HK-2 (cell line): Measurements from ENCODE around the gene MPL.

ENCODE experiments used
- DNase-seq: peaks from one replicate; pipeline ENCODE4 v3.0.0-alpha.2; 2018; ENCODE audit not compliant: unreplicated experiment

Gene MPL

DNA sequence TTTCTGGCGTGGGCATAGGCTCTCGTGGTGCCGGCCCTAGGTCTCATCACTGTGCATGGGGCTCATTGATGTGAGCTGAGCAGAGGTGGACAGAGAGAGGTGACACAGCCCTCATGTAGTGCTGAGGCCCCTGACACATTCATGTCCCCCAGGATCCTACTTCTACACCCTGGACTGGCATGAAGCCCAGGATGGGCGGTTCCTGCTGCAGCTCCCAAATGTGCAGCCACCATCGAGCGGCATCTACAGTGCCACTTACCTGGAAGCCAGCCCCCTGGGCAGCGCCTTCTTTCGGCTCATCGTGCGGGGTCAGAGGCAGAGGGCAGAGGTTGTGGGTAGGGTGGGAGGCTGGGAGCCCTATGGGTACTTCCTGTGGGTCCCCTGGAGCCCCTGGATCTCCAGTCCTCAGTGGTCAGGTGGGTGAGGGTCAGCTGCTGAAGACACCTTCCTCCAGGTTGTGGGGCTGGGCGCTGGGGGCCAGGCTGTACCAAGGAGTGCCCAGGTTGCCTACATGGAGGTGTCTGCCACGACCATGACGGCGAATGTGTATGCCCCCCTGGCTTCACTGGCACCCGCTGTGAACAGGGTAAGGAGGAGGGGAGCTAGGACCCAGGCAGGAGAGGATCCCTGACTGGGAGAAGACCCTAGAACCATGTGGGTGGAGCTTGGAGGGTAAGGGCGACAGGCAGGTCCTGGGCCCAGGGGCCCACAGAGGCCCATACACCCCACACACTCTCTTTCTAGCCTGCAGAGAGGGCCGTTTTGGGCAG lies 30.7 kb upstream of the MPL start:
- no peak for DNase-seq

DNA sequence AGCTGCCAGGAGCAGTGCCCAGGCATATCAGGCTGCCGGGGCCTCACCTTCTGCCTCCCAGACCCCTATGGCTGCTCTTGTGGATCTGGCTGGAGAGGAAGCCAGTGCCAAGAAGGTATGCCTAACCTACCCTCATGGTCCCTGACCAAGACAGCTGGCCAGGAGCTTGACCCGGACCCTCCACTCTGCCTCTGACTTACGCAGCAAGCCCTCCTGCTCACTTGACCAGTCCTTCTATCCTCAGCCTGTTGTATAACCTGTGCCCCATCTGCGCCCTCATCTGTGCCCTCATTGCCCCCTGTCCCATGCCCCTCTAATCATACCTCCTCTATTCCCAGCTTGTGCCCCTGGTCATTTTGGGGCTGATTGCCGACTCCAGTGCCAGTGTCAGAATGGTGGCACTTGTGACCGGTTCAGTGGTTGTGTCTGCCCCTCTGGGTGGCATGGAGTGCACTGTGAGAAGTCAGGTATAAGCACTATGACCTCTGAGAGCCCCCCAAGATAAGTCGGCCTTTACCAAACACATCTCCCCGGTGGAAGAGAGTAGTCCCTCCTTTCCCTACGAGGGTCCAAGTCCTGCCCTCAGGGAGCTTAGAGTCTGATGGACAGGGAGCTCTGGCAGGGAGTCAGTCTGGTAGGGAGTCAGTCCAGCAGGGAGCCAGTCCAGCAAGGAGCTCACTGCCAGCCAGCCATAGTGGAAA lies 30.0 kb upstream of the MPL start:
- DNase-seq: no peak

DNA sequence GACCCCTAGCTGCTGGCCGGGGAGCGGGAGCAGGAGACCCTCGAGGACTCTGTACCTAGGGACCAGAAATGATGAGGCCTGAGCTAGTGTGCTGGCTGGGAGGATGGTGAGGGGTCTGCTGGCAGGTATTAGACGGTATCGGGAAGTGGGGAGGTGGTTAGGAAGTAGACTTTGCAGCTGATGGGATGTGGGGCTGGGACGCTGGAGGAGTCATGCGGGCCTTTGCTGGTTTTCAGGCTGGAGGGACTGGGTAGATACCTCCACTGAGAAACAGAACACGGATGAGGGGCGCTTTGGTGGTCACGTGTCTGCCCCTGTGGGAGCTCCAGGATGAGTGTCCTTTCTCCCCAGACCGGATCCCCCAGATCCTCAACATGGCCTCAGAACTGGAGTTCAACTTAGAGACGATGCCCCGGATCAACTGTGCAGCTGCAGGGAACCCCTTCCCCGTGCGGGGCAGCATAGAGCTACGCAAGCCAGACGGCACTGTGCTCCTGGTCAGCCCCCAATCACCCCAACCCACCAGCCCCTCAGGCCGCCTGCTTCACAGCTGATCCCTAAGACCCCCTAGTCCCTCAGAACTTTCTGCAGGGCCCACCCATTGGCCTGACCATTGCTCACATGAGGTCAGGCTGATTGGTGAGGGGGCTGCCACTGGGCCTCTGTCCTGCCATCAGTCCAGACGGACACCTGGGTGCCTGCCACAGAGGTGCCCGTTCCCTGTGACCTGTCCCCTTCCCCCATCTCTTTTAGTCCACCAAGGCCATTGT lies 28.8 kb upstream of the MPL start:
- DNase-seq: no peak

DNA sequence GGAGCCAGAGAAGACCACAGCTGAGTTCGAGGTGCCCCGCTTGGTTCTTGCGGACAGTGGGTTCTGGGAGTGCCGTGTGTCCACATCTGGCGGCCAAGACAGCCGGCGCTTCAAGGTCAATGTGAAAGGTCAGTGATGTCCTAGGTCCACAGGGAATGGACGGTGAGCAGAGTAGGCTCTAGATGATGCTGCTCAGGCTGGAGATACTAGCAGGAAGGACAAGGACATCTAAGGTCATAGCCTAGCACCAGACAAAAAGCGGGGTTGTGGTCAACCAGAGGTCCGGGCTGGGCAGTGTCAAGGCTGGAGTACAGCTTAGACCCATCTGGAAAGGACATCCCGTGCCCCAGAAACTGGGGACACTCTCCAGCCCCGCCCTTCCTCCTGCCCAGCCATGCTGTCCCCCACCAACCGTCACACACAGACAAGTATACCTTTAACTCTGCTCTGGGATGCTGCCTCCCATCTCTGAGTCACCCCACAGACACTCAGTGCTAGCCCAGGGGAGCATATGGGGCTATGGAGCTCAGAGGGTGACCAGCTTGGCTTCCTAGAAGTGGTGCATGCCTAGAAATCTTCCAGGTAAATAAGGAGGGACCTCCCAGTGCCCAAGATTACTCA lies 28.1 kb upstream of the MPL start:
- no peak for DNase-seq

DNA sequence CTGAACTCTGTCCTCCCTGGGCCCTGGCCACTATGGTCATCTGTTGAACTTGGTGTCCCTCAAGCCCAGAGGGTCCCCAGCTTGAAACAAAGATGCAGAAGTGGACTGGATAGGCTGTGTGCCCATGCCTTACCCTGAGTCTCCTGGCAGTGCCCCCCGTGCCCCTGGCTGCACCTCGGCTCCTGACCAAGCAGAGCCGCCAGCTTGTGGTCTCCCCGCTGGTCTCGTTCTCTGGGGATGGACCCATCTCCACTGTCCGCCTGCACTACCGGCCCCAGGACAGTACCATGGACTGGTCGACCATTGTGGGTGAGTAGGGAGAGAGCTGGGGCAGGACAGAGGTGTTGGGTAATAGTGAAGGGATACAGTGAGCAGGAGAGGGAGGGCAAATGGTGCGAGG lies 26.1 kb upstream of the MPL start:
- DNase-seq: no peak

DNA sequence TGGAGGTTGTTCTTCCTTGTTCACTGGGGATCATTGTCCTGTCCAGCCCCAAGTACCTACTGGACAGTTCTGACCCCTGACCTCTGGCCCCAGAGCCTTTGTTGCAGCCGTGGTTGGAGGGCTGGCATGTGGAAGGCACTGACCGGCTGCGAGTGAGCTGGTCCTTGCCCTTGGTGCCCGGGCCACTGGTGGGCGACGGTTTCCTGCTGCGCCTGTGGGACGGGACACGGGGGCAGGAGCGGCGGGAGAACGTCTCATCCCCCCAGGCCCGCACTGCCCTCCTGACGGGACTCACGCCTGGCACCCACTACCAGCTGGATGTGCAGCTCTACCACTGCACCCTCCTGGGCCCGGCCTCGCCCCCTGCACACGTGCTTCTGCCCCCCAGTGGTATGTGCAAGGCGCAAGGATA lies 25.4 kb upstream of the MPL start:
- no peak for DNase-seq

DNA sequence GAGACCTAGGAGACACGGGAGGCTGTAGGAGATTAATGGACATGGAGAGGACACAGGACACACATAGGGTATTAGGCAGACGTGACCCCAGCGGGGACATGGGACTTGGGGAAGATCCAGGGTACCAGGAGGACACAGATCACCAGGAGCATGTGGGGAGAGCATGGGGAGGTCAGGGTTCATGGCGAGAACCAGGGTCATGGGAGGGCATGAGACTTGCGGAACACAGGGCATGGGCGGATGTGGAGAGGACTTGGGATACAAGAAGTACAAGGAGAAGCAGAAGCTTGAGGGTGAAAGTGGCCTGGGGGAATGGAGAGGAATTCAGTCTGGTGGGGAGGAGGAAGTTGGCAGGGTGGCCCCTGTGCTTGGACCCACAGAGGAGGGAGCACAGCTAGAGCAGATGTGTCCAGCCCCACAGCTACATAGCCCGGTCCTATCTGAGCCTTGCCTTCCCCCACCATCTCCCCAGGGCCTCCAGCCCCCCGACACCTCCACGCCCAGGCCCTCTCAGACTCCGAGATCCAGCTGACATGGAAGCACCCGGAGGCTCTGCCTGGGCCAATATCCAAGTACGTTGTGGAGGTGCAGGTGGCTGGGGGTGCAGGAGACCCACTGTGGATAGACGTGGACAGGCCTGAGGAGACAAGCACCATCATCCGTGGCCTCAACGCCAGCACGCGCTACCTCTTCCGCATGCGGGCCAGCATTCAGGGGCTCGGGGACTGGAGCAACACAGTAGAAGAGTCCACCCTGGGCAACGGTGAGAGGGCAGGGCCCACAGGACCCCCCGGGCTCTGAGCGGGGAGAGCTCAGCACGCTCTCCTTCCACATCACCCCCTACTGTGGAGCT lies 24.7 kb upstream of the MPL start:
- DNase-seq: no peak

DNA sequence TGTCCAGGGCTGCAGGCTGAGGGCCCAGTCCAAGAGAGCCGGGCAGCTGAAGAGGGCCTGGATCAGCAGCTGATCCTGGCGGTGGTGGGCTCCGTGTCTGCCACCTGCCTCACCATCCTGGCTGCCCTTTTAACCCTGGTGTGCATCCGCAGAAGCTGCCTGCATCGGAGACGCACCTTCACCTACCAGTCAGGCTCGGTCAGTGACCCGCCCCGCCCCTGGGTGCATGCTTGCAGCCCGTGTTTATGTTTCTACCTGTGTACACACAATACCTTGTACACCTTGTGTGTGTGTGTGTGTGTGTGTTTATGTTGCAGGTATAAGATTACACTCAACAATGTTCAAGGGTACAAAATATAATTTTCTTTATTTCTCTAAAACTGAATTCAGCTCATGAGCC lies 23.8 kb upstream of the MPL start:
- DNase-seq: no peak

DNA sequence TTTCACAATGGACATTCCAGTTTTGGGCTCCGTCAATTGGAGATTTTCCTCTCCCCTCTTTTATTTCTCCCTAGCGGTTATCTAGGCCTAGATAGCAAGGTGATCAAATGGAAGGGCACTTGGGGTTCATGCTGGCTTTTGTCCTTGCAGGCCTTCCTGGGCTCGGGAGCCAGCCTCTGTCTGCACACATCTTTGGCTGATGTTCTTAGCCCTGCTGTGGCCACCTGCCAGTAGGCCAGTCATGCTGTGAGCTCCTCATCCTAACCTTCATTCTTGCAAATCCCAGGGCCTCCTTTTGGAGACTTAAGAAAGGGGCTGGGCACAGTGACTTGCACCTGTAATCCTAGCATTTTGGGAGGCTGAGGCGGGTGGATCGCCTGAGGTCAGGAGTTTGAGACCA lies 23.4 kb upstream of the MPL start:
- DNase-seq: no peak

DNA sequence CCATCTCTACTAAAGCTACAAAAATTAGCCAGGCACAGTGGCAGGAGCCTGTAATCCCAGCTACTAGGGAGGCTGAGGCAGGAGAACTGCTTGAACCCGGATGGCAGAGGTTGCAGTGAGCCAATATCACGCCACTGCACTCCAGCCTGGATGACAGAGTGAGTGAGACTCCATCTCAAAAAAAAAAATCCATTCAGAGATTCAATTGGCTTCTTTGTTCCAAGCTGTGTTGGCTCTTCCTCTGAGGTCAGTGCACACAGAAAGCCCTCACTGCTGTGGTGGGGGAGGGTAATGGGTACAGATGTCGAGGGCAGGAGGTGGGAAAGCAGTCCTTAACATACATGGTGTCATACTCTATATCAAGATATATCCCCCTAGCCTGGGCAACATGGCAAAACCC lies 22.1 kb upstream of the MPL start:
- no peak for DNase-seq

DNA sequence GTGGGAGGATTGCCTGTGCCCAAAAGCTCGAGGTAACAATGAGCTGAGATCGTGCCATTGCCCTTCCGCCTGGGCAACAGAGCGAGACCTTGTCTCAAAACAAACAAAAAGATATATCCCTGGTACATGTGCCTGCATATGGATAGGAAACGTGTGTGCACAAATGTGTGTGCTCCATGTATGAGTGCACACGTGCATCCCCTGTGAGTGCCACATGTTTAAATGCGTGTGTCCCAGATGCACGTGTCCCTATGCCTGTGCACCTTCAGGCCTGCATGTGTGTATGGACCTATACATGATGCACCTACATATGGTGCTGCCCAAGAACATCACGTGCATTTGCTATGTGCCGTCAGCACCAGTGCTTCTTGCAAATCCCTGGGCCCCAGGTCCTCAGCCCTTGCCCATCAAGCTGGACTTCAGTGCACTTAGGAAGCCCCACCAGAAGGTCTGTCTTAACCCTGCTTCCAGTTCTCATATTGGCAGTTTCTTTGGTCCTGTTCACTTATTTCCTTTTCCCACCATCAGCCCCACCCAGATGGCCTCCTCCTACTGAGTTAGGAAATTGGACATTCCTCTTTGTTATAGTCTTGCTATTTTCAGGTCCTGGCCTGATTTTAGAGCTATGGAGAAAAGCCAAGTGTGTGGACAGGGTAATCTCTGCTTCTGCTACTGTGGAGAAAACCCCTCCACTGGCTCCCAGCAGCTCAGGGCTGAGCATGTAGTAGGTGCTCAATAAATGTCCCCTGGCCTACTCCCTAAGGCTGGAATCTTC lies 21.5 kb upstream of the MPL start:
- no peak for DNase-seq

DNA sequence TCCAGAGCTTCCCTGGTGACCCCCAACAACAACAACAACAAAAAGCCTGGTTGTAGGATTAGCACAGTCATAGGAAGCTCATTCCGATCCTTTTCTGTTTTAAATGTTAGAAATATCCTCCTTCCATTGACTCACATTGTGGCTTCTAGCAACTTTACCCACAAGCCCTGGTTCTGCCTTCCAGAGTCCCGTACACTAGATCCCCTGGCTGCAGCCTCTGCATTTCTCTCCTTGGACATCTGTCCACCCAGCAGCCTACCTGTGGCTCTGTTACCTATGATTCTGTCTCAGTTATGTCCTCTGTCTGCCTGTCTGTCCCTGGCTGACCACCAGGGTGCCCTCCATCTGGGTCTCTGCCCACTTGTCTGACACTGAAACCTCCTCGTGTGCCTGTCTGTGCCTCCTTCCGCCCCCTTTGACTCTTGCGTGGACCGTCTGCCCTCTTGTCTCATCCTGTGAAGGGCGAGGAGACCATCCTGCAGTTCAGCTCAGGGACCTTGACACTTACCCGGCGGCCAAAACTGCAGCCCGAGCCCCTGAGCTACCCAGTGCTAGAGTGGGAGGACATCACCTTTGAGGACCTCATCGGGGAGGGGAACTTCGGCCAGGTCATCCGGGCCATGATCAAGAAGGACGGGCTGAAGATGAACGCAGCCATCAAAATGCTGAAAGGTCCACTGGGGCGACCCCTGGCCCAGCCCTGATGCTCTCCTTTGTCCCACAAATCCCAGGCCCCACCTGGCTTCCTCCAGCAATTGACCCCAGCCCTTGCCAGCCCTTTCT lies 20.7 kb upstream of the MPL start:
- no peak for DNase-seq

DNA sequence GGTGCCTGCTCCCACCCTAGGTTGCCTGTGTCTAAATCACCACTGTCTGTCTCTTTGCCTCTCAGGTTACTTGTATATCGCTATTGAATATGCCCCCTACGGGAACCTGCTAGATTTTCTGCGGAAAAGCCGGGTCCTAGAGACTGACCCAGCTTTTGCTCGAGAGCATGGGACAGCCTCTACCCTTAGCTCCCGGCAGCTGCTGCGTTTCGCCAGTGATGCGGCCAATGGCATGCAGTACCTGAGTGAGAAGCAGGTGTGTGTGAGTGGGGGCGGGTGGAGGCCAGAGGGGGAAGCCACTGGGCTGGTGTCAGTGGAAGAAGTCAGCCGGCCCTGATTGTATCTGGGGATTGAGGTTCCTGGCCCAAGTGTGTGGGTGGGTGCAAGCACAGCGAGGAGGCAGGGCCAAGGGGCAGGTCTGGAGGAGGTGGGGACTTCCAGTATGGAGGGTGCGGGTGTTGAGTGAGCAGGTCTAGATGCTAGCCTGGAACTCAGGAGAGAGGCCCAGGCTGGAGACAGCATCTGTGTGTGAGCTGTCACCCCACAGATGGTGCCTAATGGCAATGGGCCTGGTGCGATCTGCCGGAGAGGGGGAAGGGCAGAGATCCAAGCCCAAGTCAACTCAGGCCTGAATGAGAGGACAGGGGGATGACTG lies 19.7 kb upstream of the MPL start:
- no peak for DNase-seq

DNA sequence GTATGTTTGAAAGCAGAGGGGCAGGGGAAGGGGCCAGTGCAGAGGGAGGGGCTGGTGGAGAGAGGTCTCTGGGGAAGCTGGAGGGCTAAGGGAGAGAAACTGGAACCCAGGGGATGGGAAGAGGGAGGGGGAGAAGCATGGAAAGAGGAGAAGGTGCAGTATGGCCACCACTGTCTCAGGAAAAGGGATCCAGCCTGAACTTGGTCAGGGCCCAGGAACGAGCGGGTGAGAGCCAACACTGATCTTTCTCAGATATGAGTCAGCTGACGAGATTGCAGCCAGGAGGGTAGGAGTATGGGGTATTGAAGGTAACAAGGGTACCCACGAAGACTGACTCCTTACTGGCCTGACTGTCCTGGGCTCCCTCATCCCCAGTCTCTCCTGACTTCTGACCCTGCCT lies 18.8 kb upstream of the MPL start:
- no peak for DNase-seq

DNA sequence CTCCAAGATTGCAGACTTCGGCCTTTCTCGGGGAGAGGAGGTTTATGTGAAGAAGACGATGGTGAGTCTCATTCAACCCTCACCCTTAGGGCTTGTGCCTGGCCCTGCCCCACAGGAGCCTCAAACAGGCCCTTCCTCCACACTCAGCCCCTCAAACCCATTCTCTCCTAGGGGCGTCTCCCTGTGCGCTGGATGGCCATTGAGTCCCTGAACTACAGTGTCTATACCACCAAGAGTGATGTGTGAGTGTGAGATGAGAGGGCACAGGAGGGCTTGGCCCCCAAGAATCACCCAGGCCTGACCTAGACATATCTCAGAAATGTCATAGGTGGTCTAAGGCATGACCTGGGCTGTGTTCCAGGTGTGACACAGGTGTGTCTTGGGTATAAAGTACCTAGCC lies 18.3 kb upstream of the MPL start:
- DNase-seq: no peak

DNA sequence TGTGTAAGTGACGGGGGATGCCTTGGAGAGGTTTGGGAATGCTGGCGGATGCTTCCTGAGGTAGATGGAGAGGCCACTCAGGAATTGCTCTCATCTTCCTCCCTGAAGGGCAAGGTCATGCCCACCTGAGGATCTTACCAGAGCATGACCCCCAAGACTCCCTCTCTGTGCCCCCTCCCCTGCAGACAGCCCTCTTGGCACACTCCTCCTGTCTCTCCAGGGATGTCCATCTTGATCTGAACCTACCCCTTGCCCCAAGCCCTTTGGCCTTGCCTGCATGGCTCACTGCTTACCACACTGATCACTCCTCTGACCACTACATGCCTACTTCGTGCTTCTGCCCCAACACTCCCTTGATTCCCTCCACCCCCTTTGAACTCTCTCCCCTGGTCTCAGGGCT lies 17.9 kb upstream of the MPL start:
- DNase-seq: no peak

DNA sequence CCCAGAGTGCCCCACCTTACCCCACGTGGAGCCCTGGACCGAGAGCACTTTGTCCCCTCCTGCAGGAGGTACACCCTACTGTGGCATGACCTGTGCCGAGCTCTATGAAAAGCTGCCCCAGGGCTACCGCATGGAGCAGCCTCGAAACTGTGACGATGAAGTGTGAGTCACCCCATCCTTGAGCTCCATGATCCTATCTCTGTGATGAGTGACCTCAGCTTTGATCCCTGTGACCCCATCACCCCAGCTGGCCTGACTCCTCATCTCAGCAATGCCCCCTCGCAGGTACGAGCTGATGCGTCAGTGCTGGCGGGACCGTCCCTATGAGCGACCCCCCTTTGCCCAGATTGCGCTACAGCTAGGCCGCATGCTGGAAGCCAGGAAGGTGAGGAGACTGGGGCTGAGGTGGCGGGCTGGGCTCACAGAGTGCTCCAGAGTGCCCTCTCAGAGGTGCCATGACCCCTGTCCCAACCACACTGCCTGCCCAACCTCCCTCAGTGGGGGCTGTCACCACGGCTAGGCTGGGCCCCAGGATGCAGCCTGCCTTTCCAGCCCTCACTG lies 16.2 kb upstream of the MPL start:
- no peak for DNase-seq

DNA sequence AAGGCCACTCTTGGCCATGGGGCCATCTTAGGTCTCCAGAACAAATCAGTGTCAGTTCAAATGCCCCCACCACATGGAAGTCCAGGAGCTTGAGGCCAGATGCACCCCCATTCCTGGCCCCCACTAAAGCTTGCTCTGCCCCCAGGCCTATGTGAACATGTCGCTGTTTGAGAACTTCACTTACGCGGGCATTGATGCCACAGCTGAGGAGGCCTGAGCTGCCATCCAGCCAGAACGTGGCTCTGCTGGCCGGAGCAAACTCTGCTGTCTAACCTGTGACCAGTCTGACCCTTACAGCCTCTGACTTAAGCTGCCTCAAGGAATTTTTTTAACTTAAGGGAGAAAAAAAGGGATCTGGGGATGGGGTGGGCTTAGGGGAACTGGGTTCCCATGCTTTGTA lies 15.1 kb upstream of the MPL start:
- DNase-seq: no peak

DNA sequence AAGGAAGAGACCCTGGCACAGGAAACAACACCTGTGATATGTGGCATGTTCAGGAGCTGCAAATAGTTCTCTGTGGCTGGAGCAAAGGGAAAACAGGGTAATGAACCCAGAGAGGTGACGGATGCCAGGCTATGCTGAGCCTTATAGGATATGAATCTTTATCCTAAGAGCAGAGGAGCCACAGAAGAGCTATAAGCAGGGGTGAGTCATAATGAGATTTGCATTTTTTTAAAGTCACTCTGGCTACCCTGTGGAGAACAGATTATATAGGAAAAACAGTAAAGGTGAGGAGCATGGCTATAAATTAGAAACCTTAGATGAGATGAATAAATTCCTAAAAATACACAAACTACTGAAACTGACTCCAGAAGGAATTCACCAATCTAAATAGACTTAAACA lies 12.8 kb upstream of the MPL start:
- no peak for DNase-seq
